Panc1 (cell line): ENCODE data around the gene LRRC63. TPM values are rescaled to one million over a fixed set of nuclear protein-coding genes. Genes with fewer than 3 reads are reported as not detected.
A peak's percentile ranks its signal among the peaks of the same experiment; 100 is the strongest.

ENCODE experiments used
- ATAC-seq: fragments of 200-7000 bp; cut with Tn5 transposase; 2 replicates; pipeline ENCODE4 v1.9.1; 2020; ENCODE audit warnings: mild to moderate bottlenecking, moderate library complexity
- BruUV-seq: library from RNA; stranded (reverse); fragments of 400-500 nt; replicated peaks from 2 replicates; lab custom pipeline; 2021; lab: Mats Ljungman, UMichigan
- CTCF ChIA-PET: fragments of 300-600 bp; sonication (Branson Sonifier 250); formaldehyde crosslinking; loops from one replicate; lab custom pipeline; 2022; ENCODE audit warnings: antibody characterized with exemption; lab: Charles Lee
- POLR2A ChIA-PET: fragments of 300-600 bp; sonication (Branson Sonifier 250); formaldehyde crosslinking; loops from one replicate; lab custom pipeline; 2022; ENCODE audit warnings: antibody characterized with exemption; lab: Charles Lee
- DNase-seq: peaks from one replicate; pipeline ENCODE4 v3.0.0-alpha.2; 2010; ENCODE audit warnings: low read depth, low spot score
- H3K27ac ChIP-seq: 2 replicates; pipeline ENCODE4 v1.5.1; 2011; ENCODE audit warnings: mild to moderate bottlenecking, low read length, inconsistent platforms
- H3K27me3 ChIP-seq: fragments of 200-500 bp; sonication (Bioruptor generic); 2 replicates; pipeline ENCODE4 v1.6.0; 2014; ENCODE audit warnings: low read length, inconsistent platforms; ENCODE audit not compliant: control insufficient read depth, insufficient read depth
- H3K36me3 ChIP-seq: fragments of 200-500 bp; sonication (Bioruptor generic); 2 replicates; pipeline ENCODE4 v1.5.1; 2014; ENCODE audit warnings: inconsistent platforms, mild to moderate bottlenecking, low read length, moderate library complexity; ENCODE audit not compliant: control insufficient read depth, insufficient read depth
- H3K4me1 ChIP-seq: 2 replicates; pipeline ENCODE4 v1.5.1; 2011; ENCODE audit warnings: inconsistent platforms, mild to moderate bottlenecking, low read length, moderate library complexity; ENCODE audit not compliant: control insufficient read depth, insufficient read depth
- H3K4me3 ChIP-seq, 2 experiments: 2 replicates each; pipeline ENCODE4 v1.5.1; 2011 to 2012; ENCODE audit warnings: low read depth in 2 of 2, low read length in 2 of 2, mild to moderate bottlenecking in 2 of 2, inconsistent platforms in 1 of 2, moderate library complexity in 1 of 2
- H3K9me3 ChIP-seq: fragments of 200-500 bp; sonication (Bioruptor generic); 2 replicates; pipeline ENCODE4 v1.5.1; 2014; ENCODE audit warnings: low read depth, mild to moderate bottlenecking, inconsistent platforms, low read length, moderate library complexity; ENCODE audit not compliant: control insufficient read depth, insufficient read depth
- CTCF ChIP-seq: fragments of 450-650 bp; IDR thresholded peaks from 2 replicates; pipeline ENCODE4 v1.5.1; 2017; ENCODE audit warnings: mild to moderate bottlenecking
- POLR2AphosphoS5 ChIP-seq: IDR thresholded peaks from 2 replicates; pipeline ENCODE4 v1.6.1; 2012; ENCODE audit warnings: mild to moderate bottlenecking, low read depth, low read length, moderate library complexity
- REST ChIP-seq, 2 experiments: IDR thresholded peaks; 2 replicates each; pipeline ENCODE4 v1.6.1; 2011 to 2012; ENCODE audit warnings: low read depth in 2 of 2, control low read depth in 1 of 2, low read length in 1 of 2, mild to moderate bottlenecking in 1 of 2, moderate library complexity in 1 of 2; ENCODE audit not compliant: insufficient read depth in 1 of 2
- SIN3A ChIP-seq: IDR thresholded peaks from 2 replicates; pipeline ENCODE4 v1.6.1; 2012; ENCODE audit warnings: low read depth, mild to moderate bottlenecking, low read length, moderate library complexity, borderline replicate concordance; ENCODE audit not compliant: insufficient read depth
- TCF7L2 ChIP-seq: IDR thresholded peaks from 2 replicates; pipeline ENCODE4 v1.6.1; 2011; ENCODE audit warnings: mild to moderate bottlenecking, low read depth, low read length, inconsistent platforms
- in situ Hi-C: cut with HindIII; loops from 2 replicates; pipeline ENCODE4 v1.10.0; 2016; ENCODE audit warnings: low sequenced_read_pairs, low pct_unique_long_range_greater_than_20kb
- intact Hi-C: fragments of 100-400 bp; cut with micrococcal nuclease; formaldehyde crosslinking; loops from one replicate; pipeline ENCODE4 v1.10.0; 2022; ENCODE audit not compliant: unreplicated experiment
- total RNA-seq: library from RNA; stranded (reverse); gene quantifications from one replicate; pipeline ENCODE4 v1.2.1, GENCODE V29; 2021; ENCODE audit not compliant: unreplicated experiment

The LRRC63 gene
- total RNA-seq, 1 experiment from 2014 or later: 0.15 TPM

- ATAC-seq (no peak), DNase-seq (no peak)
- in situ Hi-C loops: no loop called here
- Histone ChIP-seq H3K4me1 (no peaks in the 10 kb centered on the region), H3K4me3 (no peak overlapping the region), H3K9me3 (no peaks in the 10 kb centered on the region), H3K27ac (no peak overlapping the region), H3K27me3 (no peaks in the 10 kb centered on the region), H3K36me3 (no peaks in the 10 kb centered on the region)
- ChIA-PET CTCF (no interaction called here), POLR2A (interaction anchor here (0.6 kb wide), 1 partner anchor 232 kb away, joined by 7 read pairs; the partner anchor contains the start of gene LRCH1)
- TF ChIP-seq CTCF (no peak), TCF7L2 (no peak), REST (IDR thresholded peaks at IDR 0.05; ENCODE audit: insufficient read depth in 1 of 2, low read depth in 2 of 2, low read length in 1 of 2) (no peak)
- intact Hi-C loops: no loop called here
- no TSS peak for BruUV-seq
These were observed 109.1 kb downstream of the LRRC63 start for GRCh38 chr13:46320821-46321220.

- H3K27me3 ChIP-seq: no peaks in the 10 kb centered on the region
- TF ChIP-seq POLR2AphosphoS5 (no peak), CTCF (peak; percentile 79), SIN3A (no peak), TCF7L2 (no peak), REST (IDR thresholded peaks at IDR 0.05; ENCODE audit: insufficient read depth in 1 of 2, low read depth in 2 of 2, low read length in 1 of 2) (no peak)
- H3K4me1 ChIP-seq: no peaks in the 10 kb centered on the region
- H3K27ac ChIP-seq: no peak overlapping the region
- POLR2A ChIA-PET: no interaction called here
- no peak overlapping the region for H3K4me3 ChIP-seq
- intact Hi-C loops (no loop called here), in situ Hi-C loops (no loop called here)
- no TSS peak for BruUV-seq
- H3K9me3 ChIP-seq: no peaks in the 10 kb centered on the region
- no peaks in the 10 kb centered on the region for H3K36me3 ChIP-seq
- peak; percentile 63; the same call in 1 of the 2 replicates for ATAC-seq
- CTCF ChIA-PET: no interaction called here
- peak; percentile 32 for DNase-seq
These were observed 109.9 kb downstream of the LRRC63 start for GRCh38 chr13:46321494-46322225.
